Endometrial microvascular endothelial cells (primary cell): ENCODE results near the gene OR6X1. TPM values are rescaled to one million over a fixed set of nuclear protein-coding genes. Genes with fewer than 3 reads are reported as not detected.
"Not testable (repeated sequence)": the region's sequence is repeated elsewhere in the genome, so short reads cannot be mapped to it uniquely, and the experiment has no call there.

ENCODE experiments used
- in situ Hi-C: cut with HindIII; loops from 2 replicates; pipeline ENCODE4 v1.10.0; 2017; ENCODE audit warnings: low sequenced_read_pairs, low pct_unique_long_range_greater_than_20kb; ENCODE audit errors: inconsistent ontology term
- total RNA-seq: library from RNA; depleted of rRNA; stranded (reverse); fragments of >200 nt; gene quantifications from one replicate; pipeline ENCODE4 v1.2.3, GENCODE V29; 2015; ENCODE audit errors: inconsistent ontology term

Gene OR6X1
- total RNA-seq, 1 donor from 2014 or later, result not detected

DNA sequence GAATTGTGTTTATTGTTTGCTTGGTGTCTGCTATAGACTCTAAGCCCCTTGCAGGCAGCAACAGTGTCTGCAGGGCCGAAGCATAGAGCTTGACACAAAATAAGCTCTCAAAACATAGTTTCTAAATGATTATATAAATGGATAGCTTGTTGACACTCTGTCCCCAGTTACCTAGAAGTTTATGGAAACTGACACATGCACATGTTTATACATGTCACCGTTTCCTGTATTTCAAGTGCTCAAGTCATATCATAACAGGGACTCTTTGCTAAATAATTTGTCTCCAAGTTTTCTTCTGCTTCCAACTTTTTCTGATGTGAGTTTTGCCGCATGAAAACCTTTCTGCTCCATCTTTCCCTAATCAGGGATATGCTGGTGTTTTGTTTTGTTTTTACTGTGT lies 3.7 kb upstream of the OR6X1 start:
- in situ Hi-C loops, result no loop called here

DNA sequence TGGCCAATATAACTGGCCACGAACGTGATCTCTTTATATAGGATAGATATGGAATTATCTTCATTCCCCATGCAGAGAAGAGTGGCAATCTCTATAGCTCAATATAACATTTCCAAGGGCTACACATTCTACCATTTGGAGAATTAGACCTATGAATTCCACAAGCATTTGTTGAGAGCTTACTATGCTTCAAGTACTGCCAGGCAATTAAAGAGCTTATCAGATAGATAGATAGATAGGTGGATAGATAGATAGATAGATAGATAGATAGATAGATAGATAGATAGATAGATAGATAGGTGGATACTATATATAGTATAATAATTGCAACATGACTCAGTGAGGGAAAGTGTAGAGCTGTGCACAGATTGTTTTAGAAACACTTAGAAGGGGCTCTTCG lies 1.5 kb upstream of the OR6X1 start:
- in situ Hi-C loops, result no loop called here

DNA sequence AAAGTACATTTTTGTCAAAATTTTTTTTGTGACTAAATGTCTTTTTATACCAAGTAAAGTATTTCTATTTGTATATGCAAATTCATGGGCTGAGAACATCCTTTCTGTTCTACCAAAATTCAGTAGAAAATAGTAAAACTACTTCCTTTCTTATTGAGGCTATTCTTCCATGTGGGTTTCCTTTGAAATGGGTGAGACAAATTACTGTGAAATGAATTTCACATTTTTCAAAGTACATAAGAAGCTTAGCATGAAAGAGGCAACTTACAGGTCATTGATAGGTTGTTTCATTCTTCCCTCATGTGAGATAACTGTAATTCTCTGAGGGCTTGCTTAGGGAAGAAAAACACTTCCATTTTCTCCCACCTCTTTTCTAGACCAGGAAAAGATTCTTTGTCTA lies 1.0 kb upstream of the OR6X1 start:
- in situ Hi-C loops, result no loop called here

DNA sequence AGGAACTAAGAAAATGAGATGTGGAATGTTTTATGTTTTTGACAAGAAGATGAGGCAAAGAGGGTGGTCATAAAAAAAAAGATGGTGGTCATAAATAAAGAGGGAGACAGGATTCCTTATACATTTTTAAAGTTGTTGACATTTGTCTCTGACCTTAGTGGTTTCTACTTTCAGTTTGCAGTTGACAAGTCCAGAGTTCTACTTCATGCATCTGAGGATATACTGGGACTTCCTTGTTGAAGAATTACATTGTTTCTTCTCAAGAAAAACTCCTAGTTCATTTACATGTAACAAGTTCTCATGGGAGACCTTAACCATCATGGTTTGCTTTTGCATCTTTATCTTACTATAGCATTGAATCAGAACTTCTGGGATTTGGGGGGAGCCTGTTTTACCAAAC lies 1.2 kb downstream of the OR6X1 start:
- in situ Hi-C loops, result no loop called here

DNA sequence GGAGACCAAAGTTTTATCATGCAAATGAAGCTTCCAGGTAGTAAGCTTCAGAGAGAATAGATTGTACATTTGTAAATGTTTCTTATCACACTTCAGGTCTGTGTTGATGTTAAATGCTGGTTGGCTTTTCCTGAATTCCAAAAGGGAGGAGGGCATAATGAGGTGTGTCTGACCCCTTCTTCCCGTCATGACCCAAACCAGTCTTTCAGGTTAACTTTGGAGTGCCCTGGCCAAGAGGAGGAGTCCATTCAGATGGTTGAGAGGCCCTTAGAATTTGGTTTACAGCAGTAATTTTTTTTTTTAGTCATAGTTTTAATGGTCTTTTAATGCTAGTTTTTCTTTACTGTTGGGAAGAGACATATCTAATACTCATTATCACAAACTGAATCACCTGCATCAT lies 2.5 kb downstream of the OR6X1 start:
- in situ Hi-C loops, result no loop called here

DNA sequence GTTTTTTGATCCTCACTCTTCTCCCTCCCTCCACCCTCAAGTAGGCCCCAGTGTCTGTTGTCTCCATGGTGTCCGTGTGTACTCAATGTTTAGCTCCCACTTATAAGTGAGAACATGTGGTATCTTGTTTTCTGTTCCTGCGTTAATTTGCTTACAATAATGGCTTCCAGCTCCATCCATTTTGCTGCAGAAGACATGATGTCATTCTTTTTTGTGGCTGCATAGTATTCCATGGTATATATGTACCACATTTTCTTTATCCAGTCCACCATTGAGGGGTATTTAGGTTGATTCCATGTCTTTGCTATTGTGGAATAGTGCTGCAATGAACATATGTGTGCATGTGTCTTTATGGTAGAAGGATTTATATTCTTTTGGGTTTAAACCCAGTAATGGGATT lies 6.0 kb downstream of the OR6X1 start:
- in situ Hi-C loops, result not testable (repeated sequence)

DNA sequence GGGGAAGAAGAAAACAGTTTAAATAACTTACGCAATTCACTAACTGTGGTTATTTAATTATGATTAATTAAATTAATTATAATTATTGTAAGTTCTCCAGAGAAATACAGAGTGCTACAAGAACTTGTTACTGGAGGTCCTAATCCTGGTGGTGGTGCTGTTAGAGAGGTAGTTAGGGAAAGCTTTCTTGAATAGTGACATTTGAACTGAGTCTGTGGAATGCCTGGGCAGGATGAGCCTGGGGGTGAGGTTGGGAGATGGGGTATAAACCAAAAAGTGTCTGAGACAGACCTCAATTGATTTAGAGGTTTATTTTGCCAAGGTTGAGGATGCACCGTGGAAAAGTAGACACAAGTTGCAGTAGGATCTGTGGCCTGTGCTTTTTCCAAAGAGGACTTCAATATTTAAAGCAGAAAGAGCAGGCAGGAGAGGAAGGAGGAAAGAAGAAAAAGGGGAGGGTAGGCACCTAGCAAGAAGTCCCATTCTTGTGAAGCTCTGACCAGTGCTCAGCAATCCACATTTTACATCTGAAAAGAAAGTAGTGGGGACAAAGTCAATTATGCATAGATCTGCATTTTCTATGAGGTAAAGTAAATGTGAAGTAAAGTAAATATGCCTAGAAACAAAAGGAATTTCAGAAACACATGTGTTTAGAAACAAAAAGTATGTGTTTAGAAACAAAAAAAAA lies 8.4 kb downstream of the OR6X1 start:
- in situ Hi-C loops, result no loop called here

DNA sequence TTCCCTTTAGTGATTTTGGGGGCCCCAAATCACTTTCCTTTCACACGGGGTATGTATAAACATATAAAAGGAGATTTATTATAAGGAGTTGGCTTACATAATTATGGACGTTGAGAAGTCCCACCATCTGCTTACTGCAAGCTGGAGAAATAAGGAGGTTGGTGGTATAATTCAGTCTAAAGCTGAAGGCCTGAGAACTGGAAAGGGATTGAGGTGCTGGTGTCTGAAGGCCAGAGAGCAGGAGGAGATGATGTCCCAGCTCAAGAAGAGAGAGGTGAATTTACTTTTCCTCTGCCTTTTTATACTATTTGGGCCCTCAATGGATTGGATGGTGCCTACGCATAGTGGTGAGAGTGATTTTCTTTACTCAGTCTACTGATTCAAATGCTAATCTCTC lies 11.6 kb downstream of the OR6X1 start:
- in situ Hi-C loops, result no loop called here

DNA sequence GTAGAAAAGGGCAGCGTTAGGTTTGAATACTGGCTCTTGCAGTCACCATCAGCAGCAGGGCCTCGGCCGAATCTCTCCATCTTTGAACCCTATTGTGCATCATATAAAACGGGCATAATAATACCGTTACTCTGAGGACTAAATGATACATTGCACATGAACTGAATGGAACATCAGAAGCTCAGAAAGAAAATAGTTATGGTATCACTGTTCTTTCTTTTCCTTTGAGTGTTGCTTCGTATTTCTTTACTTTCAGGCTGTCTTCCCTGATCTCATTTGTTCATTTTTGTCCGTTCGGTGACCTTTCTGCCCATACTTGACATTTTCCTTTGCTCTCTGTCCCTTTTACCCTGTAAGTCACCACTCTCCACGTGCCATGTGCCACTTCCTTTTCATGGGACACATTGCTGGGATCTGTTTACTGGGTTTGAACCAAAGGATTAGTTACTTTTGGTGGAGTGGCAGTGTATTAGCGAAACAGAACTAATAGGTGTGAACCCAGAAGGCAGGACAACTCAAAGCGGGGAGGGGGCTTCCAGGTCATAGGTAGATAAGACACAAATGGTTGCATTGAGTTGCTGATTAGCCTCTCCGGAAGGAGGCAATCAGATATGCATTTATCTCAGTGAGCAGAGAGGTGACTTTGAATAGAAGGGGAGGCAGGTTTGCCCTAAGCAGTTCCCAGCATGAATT lies 12.1 kb downstream of the OR6X1 start:
- in situ Hi-C loops, result no loop called here

DNA sequence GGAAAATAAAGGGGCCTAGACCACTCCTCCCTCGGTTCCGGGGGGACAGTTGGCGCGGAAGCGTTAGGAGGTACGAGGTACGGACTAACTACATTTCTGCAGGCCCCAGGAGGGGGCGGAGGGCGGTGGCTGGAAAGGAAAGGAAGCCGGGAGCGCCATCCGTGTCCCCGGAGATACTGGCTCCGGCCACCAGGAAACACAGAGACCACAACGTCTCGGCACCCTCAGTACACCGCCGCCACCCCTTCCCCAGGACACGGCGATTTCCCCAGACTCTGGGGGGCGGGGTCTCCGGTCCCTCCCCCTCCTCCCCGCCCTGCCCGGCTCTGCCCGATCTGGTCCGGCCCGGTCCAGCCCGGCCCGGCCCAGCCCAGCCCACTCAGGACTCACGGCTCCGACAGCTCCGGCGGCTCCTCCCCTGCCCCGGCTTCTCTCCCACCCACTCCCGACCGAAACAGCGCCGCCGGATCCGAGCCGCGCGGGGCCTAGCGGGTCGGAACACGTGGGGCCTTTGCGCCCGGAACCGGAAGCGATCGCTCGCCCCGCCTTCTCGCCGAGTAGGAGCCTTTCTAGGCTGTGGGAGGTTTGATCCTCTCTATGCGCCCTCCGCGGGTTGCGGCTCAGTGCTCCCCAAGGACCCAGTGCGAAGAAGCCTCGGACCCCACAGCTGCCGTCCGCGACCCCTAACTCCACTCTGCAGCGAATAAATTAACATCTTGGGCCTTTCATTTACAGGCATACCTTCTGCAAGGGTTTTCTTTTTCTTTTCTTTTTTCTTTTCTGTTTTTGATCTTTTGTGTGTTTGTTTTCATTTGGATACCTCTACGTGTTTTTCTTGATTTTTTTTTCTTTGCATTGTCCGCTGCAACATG lies 12.9 kb downstream of the OR6X1 start, which contains the start of gene ZNF202:
Gene ZNF202, minus strand, starts transcription at position 502 of the 872 bp plus-strand sequence. CDS start 10,772 bp downstream, outside the sequence.
- in situ Hi-C loops, result no loop called here

DNA sequence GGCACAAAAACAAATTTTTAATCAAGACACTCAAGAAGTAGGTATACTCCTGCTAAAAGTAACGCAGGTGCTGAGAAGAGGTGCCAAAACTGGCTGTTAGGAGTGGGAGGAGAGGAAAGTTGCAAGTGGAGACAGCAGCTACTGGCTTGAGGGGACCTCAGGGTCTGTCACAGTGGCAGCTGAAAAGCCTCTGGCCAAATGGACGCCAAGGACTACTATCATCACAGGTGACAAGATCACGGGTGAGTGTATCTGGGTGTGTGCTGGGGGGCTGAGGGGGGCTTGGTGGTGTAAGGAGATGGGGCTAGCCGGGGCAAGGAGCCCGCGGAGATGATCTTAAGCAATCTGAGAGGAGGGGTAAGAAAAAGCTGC lies 13.5 kb downstream of the OR6X1 start:
- in situ Hi-C loops, result no loop called here

DNA sequence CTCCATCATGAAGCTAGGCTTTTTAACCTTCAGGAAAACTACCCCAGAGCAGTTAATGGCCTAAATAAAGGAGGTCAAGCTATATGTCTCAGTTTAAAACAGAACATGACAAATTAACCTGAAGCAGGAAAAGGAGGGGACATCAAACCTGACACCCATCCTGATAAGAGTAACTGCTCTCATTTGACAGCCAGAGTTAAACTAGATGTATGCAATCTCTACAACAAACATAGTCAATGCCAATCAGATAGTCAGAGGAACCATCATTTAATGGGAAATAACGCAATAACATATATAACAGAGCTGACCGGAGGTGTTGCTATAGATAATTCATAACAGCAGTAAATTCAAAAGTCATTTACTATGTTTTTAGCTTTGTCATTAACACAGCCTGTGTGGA lies 15.9 kb downstream of the OR6X1 start:
- in situ Hi-C loops, result no loop called here

DNA sequence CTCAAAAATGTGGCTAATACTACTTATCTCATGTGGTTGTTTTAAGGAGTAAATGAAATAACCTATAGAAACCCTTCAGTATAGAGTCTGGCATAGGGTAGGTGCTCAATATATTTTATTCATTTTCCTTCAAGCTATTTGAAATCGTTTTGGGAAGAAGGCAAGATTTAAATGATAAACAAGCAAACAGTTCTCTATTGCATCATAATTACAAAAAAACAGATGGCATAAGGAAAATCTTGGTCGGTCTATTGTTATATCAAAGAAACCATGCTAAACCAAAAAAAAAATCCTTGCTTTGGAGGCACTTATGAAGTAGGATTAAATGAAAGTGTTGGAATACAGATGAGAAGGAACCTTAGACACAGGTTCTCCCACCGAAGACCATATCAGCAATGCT lies 17.5 kb downstream of the OR6X1 start:
- in situ Hi-C loops, result no loop called here

DNA sequence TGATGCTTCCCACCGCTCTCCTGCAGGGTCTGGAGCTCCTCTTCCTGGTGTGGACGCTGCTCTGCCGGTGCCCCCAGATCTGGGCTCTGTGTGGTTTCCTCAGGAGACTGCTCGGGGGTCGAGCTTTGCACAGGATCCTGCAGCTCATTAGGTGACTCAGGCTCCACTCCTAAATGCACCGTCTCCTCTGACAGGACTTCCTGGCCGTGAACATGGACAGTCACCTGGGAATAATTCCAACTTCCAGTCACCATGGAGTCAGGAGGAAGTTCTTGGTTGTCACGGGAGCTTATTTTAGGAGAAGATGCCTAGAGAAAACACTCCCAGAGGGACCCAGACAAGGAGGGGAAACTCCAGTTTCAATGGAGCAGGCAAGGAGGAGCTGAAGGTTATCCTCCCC lies 24.7 kb downstream of the OR6X1 start:
- in situ Hi-C loops, result no loop called here

DNA sequence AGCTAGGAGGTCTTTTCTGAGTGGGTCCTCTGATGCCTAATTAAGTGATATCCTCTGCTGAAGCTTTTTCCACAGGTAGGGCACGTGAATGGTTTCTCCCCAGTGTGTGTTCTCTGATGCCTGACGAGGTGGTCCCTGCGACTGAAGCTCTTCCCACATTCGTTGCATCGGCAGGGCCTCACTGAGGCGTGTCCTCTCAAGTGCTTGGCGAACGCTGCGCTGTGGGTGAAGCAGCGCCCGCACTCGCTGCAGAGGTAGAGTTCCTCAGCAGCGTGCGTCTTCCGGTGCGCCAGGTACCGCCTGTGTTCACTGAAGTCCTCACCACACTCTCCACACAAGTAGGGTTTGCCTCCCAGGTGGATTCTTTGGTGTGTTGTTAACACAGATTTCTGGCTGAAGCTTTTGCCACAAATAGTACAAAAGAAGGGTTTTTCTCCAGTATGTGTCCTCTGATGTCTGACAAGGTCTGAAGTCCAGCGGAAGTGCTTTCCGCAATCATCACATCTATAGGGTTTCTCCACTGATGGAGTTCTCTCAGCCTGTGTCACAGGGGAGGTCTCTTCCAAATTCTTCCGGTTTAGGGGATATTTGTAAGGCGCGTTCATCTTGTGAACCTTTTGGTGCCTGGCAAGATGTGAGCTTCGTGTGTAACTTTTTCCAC lies 28.2 kb downstream of the OR6X1 start:
- in situ Hi-C loops, result no loop called here

DNA sequence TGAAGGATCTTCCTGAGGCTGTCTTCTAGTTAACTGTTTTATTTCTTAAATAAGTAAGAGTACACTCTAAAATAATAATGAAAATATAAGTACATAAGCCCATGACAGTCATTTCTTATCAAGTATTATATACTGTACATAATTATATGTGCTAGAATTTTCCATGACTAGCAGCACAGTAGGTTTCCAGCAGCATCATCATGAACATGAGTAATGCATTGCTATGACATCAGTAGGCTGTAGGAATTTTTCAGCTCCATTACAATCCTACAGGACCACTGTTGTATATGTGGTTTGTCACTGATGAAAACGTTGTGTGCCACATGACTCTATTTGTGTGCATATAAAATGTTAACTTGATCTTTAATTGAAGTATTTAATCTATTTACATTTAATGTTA lies 34.9 kb downstream of the OR6X1 start:
- in situ Hi-C loops, result no loop called here

DNA sequence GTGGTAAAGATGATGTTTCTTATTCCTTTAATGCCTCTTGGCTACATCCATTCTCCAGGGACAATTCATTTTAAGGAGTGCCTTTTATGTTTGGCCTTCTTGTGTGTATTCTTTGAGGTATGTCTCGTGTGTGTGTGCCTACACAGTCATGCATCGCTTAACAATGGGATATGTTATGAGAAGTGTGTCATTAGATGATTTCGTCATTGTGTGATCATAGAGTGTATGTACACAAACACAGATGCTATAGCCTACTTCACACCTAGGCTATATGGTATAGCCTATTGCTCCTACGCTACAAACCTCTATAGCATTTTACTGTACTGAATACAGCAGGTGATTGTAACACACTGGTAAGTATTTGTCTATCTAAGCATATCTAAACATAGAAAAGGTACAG lies 35.8 kb downstream of the OR6X1 start:
- in situ Hi-C loops, result no loop called here

DNA sequence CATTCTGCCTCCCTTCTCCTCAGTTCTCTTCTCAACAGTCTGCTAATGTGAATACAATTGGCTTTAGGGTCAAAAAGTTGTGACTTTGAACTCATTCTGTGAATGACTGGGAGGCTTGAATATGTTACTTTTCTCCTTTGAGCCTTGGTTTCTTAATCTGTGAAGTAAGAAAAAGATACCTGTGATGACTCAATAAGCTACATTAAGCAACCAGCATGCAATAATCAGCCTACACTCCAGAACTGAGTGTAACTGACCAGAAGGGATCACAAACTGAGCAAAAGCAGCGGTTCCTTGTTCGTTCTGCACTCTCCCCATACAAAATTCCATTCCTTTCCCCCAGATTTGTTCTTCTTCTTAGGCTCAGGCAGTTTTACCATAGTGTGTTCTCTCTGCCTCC lies 36.3 kb downstream of the OR6X1 start:
- in situ Hi-C loops, result no loop called here

DNA sequence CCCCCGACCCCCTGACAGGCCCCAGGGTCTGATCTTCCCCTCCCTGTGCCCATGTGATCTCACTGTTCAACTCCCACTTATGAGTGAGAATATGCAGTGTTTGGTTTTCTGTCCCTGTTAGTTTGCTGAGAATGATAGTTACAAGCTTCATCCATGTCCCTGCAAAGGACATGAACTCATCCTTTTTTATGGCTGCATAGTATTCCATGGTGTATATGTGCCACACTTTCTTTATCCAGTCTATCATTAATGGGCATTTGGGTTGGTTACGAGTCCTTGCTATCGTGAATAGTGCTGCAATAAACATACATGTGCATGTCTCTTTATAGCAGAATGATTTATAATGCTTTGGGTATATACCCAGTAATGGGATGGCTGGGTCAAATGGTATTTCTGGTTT lies 41.7 kb downstream of the OR6X1 start:
- in situ Hi-C loops, result not testable (repeated sequence)
